ENCODE measurements around the gene SLC38A6. TPM values are rescaled to one million over a fixed set of nuclear protein-coding genes. Genes with fewer than 3 reads are reported as not detected.

SLC38A6 gene
- total RNA-seq, 1 donor from 2014 or later, result 60.1 TPM

DNA sequence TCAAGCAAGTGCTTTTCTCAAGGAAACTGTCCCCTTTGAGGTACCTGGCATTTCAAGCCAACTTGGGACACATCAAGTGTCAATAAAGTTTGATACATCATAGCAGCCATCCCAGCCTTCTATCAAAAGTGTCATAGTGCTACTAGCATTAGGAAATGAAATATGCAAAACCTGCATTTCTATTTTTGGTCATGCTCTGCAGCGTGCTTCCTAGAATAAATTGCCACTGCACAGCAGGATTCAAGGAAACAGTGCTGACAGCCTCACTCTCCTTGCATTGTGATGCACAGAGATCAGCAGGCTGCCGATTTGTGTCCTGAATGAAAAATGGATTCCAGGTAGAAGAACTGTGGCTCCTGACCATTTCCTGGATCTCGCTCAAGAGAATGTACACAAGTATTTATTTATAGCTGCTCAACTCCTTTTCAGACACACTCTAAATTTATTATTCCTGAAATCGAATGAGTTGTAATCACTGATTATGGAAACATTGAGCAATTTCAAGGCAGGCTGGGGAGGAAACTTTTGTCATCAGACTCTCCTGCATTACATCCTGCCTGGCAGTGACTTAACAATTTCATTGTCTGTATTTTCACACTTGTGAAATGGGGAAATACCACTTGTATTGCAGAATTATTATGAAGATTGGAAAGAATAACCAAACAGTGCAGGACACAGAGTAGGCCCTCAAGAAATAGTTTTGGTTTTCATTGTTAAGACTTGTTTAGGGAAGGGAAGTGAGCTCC, 120.9 kb downstream of the SLC38A6 start:
- DNase-seq (ENCODE audit: low read depth), result no peak

Other genes starting within 250 kb of the SLC38A6 start
- gene MNAT1, start 246.5 kb upstream of the SLC38A6 start, total RNA-seq, result 83.7 and 88.6 TPM in 2 replicates
- gene TRMT5, start 166 bp upstream of the SLC38A6 start, total RNA-seq, result 15.6 and 24.5 TPM in 2 replicates

All from myocyte (in vitro differentiated cells).